Stimulated activated CD4-positive, alpha-beta T cell treated with anti-CD3 and anti-CD28 coated beads, Interleukin-15, amount 100 ng/mL, for 48 hours (primary cell): ENCODE results near the gene FOXP1.

ENCODE experiments used
- DNase-seq, 2 donors: peaks; one replicate each; pipeline ENCODE4 v3.0.0-alpha.2; 2020; ENCODE audit warnings: low read depth in 2 of 2

Gene FOXP1

GRCh38 chr3:71211083-71211482, 372.4 kb downstream of the FOXP1 start:
- no peak for DNase-seq

GRCh38 chr3:71210257-71211007, 373.1 kb downstream of the FOXP1 start:
- DNase-seq, result no peak

DNA sequence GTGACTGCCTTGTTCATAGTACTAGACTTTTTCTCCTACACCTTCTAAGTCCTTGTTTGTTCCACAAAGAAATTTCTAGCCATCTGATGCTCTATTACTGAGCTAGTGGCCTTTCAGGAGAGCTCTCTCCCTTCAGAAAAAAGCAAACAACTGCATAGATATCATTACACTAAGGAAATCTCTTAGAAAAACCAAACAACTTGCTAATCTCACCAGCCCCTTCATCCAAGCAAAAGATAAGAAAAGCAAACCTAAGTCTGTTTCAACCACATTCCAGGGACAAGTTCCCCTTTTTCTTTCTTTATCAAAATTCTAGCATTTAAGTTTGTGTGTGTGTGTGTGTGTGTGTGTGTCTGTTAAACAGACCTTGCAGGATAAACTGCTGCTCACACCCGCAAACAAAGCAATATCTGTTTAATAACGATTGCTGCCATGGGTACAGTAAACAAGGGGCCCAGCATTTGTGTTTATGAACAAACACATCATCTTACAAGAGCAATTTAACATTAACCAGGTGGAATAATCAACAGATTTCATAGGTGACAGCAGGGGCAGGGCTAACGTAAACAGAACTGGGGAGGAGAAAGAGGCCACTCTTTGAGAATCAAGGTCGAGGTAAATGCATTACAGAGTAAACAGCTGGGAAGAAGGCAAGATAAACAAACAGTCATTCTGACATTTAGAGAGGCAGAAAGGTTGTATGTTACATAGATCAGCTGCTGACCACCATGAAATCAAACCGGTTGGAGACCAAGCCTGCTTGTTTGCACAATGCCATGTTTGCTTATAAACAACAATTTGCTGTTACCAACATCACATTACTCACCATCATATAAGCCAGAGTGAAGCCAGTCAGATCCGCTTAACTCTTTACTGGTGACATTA, 375.1 kb downstream of the FOXP1 start:
- DNase-seq, result no peak

GRCh38 chr3:71207632-71208031, 375.9 kb downstream of the FOXP1 start:
- DNase-seq, result no peak

DNA sequence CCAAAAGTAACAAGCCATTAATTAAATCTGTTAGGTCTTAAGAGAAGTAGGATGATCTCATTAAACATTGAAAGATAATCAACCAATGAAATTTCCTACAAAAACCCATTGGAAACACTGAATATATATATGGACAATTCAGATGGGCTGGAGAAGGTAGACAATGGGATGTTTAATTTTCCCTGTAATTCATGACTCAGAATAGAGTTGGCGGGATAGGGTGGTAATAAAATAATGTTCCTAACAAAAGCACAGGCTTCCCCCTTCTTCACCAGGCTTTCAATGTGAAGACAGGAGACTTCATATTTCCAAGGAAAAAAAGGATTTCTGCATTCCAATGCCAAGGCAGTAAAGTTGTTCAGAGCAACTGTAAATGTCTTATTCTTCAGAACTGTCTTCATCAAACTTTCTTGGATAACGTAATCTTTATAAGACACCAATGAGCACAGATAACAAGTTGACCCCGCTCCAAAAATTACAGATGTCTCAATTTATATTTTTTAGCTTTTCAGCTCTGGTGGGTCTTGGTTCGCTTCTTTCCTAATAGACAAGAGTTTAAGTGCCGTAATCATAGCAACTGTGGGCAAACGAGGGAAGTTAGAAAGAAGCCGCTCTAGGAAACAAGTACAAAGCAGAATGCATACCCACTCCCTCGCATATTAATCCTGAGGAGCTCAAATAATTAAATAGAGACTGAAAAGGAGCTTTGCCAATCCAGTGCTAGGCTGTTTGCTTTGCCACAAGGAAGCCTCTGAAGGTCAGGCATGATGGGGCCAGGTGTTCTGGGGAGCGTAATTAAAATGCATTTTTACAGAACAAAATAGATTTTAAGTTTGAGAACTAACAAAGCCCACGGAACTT, 377.0 kb downstream of the FOXP1 start:
- no peak for DNase-seq

GRCh38 chr3:71203727-71204488, 379.6 kb downstream of the FOXP1 start:
- DNase-seq, result no peak

DNA sequence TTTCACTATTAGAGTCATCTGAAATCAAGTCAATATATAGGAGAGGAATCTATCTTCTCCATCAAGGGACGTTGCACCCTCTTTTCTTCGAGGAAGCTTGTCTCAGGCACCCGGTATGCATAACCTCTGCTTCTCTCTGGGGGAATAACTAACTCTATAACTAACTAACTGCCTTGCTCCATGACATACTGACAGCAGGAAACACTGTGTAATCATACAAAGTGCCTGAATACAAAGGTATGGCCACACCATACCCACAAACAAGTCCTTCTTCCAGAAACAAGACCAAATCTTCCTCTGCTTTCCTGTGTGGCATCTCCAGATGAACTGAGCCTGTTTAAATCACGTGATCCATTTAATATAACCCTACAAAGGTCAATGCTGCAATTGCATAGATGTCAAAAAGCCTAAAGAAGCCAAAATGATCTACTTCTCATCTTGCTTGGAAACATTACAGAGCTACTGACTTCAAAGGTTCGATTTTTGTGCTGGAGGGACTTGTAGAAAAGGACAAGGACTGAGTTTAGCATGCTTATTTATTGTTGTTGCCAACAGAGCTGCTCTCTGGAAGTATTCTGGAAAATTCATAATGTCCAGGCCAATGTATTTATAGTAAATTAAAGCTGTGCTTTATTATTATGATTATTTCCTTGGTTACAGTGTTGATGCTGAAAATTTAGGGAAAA, 380.5 kb downstream of the FOXP1 start:
- DNase-seq, result no peak

DNA sequence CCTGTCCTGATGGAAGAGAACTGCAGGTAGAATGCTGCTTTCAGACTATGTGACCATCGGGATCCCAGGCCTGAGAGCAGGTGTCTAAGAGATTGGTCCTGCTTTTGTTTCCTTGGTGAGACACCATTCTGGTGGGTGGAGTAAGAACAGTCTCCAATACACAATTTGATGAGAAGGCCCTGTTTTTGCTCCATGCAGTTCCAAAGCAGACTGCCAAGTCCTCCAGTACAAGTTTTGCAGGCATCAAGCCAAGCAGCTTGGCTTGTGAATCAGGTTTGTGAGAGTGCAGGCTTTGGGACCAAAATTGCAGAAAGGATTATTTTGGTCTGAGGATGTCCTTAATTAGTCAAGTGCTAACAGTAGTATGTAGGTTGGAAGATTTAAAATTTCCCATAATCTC, 381.6 kb downstream of the FOXP1 start:
- DNase-seq, result no peak

GRCh38 chr3:71197841-71198565, 385.5 kb downstream of the FOXP1 start:
- DNase-seq, result no peak

DNA sequence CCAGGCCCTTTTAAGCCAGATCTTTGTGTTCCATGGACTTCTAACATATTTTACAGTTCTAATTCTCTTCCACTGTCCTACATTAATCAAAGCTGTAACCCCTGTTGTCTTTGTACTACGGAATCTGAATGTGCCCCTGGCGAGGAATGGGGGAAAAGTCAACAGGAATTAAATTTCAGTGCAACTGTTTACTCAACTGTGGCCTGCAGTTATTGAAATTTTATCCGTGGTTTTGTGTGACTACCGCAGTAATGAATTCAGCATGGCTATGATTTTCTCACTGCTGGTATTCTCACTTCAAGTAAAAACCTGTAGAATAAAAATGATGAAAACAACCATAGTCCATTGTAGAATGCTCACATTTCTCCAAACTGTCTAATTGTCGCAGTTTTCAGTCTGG, 388.0 kb downstream of the FOXP1 start:
- DNase-seq, result no peak

- DNase-seq, result no peak
Measured at GRCh38 chr3:71194785-71195184, 388.7 kb downstream of the FOXP1 start.

GRCh38 chr3:71191031-71191482, 392.5 kb downstream of the FOXP1 start:
- DNase-seq, result no peak

- no peak for DNase-seq
Measured at GRCh38 chr3:71189480-71189879, 394.0 kb downstream of the FOXP1 start.

DNA sequence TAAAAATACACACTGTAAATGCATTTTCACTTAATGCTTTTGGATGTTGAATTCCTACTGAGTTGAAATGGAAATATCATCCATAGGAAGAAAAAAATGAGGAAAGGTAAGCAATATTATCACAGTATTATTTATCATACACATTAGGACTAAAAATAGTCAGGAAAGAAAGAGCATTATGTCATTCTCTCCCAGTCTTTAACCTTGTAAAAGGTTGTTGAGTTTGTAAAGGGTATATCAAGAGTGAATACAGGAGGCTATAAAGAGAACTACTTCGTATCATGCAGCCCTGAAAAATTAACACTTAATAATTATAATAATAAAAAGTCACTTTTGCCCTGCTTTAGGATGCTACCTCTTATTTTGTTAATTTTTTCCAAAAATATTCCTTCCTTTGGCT, 395.8 kb downstream of the FOXP1 start:
- no peak for DNase-seq

DNA sequence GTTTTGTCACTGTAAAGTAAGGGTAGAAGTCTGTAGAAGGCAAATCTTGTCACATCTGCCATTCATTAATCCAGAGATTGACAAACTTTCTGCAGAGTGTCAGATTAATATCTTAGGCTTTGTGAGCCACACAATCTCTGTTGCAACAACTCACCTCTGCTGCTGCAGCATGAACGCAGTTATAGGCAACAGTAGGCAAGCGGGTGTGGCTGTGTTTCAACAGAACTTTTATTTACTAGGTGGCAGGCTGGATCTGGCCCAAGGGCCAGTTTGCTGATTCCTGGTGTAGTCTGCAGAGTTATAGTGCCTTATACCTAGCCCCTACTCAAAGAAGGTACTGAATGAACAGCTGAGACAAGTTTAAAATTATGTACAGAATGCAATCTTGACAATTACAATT, 396.7 kb downstream of the FOXP1 start:
- DNase-seq, result no peak

DNA sequence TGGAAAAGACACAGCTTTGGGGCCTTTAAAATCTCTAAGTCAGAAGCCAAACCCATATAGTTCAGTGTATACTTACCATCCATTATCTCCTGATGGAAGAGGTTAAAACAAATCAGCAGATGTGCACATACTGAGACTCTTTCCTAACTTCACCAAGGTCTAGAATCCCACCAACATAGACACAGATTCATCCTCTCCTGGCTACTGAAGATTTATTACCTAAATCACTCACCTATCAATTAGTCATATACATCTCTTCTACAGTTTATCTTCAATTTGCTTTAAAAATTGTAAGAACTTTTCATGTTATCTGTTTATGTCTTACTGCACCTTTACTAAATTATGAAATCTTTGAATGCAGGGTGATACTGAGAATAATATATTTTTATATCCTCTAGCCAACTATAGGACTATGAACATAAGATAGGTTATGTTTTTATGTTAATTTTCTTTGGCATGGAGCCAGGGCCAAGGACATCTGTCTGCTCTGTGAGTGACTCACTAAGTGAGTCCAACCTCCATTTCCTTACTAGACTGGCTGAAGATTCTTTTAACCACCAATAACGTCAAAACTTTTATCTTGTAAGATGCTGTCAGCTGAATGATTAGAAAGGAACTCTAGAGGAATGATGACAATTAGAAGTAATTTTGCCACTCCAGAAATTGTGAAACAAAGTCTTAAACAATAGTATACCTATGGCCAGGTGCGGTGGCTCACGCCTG, 397.6 kb downstream of the FOXP1 start:
- no peak for DNase-seq

GRCh38 chr3:71184252-71184651, 399.3 kb downstream of the FOXP1 start:
- DNase-seq, result no peak

DNA sequence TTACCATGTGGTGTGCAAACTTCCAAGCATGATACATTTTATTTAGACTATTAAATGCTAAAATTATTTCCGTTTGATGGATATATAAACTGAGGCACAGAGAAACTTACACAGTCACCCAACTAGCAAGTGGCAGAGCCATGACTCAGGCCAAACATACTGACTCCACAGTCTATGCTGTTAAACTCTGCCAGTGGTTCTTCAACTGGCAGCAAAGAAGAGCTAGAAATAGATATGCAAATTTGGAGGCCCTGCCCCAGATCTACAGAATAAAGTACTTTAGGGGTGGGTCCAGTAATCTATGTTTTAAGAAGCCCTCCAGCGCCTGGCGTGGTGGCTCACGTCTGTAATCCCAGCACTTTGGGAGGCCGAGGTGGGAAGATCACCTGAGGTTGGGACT, 400.0 kb downstream of the FOXP1 start:
- DNase-seq, result no peak

GRCh38 chr3:71180524-71180923, 403.0 kb downstream of the FOXP1 start:
- no peak for DNase-seq
